Upper lobe of right lung (tissue), 1 donor: ENCODE results near the gene WDR19. TPM values are rescaled to one million over a fixed set of nuclear protein-coding genes. Genes with fewer than 3 reads are reported as not detected.
A peak's percentile ranks its signal among the peaks of the same experiment; 100 is the strongest.
"Not testable (repeated sequence)": the region's sequence is repeated elsewhere in the genome, so short reads cannot be mapped to it uniquely, and the experiment has no call there.

ENCODE experiments used
- ATAC-seq: fragments of 200-7000 bp; cut with Tn5 transposase; one replicate; pipeline ENCODE4 v1.9.1; 2020; ENCODE audit warnings: mild to moderate bottlenecking, moderate library complexity
- DNase-seq: peaks from one replicate; pipeline ENCODE4 v3.0.0-alpha.2; 2020
- H3K27ac ChIP-seq: fragments of 200-600 bp; one replicate; pipeline ENCODE4 v1.8.0; 2022
- H3K27me3 ChIP-seq: fragments of 200-600 bp; one replicate; pipeline ENCODE4 v1.8.0; 2022; ENCODE audit warnings: mild to moderate bottlenecking
- H3K36me3 ChIP-seq: fragments of 200-600 bp; one replicate; pipeline ENCODE4 v1.8.0; 2022
- H3K4me1 ChIP-seq: fragments of 200-600 bp; one replicate; pipeline ENCODE4 v1.8.0; 2022
- H3K4me3 ChIP-seq: fragments of 200-600 bp; one replicate; pipeline ENCODE4 v1.8.0; 2022; ENCODE audit warnings: mild to moderate bottlenecking
- H3K9me3 ChIP-seq: fragments of 200-600 bp; one replicate; pipeline ENCODE4 v1.8.0; 2022
- intact Hi-C: fragments of 100-400 bp; cut with DNase I; formaldehyde crosslinking; loops from one replicate; pipeline ENCODE4 v1.11.0; 2022
- long read RNA-seq: library from polyadenylated mRNA; unstranded; transcript quantifications from one replicate; pipeline ENCODE4 v2.0.0, GENCODE V29; 2021
- total RNA-seq: library from RNA; stranded (reverse); fragmentation: NEBNext Ultra II Directional; extraction: Animal tissue kit (Norgen Biotek cat#: 25700); gene quantifications from one replicate; pipeline ENCODE4 v1.2.1, GENCODE V29; 2021
- TF ChIP-seq, protein P1 (sequence below): fragments of 200-600 bp; IDR thresholded peaks from one replicate; pipeline ENCODE4 v1.8.0; 2022; ENCODE audit warnings: antibody characterized with exemption
- donor health status: DM: no; HTN: yes; CAD: no; lungs with severe emphysema.

Gene WDR19
- 32.9 TPM for total RNA-seq
- long read RNA-seq, full-length matches to known transcripts: 6 of 19 reads
- long read RNA-seq, partial matches to known transcripts: 4 of 19 reads
- long read RNA-seq, other reads (novel, unspliced or antisense): 9 of 19 reads

DNA sequence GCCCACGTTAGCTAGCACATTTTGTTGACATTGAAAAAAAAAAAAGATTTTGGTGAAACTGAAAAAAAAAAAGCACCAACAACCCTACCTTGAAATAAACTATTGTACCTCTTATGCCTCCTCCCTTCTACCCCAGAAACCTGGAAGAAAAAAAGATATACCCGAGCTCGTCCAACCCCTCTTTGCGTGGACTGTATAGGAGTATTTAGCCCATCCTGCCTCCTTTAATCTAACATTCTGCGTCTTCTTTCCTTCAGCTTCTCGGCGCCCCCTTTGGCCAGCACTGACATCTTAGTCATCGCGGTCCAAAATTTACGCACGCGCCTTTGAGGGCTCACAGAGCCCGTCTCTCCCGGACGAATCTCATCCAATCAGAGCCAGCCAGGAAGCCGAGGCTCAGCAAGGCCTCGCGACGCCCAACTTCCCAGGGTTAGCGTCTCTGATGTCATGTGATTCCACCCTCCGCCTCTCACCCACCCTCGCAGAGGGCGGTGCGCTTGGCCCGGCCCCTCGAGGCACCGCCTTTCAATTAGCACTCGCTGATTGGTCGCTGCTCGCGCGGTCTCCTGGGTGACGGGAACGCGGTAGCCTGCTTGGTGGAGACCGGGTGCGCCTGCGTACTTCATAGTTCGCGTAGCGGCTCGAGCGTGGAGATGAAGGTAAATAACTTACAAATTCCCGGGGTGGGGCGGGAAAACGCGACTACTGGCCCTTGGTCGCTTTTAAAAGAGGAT lies at the start of gene WDR19:
TSS of gene WDR19 (plus strand) at position 625 of the 734 bp plus-strand sequence. CDS start at position 654, 29 bp downstream.
- peak; percentile 100 for ATAC-seq
- peak; percentile 100 for DNase-seq
- H3K36me3 ChIP-seq: peaks cover 14% of the 10 kb centered on the region
- H3K4me1 ChIP-seq: peaks cover 5% of the 10 kb centered on the region
- no peaks in the 10 kb centered on the region for H3K9me3 ChIP-seq
- peak within 1 kb of the TSS; percentile 72 for H3K27ac ChIP-seq
- H3K4me3 ChIP-seq: peak within 1 kb of the TSS; percentile 89
- TF ChIP-seq, protein P1, sequence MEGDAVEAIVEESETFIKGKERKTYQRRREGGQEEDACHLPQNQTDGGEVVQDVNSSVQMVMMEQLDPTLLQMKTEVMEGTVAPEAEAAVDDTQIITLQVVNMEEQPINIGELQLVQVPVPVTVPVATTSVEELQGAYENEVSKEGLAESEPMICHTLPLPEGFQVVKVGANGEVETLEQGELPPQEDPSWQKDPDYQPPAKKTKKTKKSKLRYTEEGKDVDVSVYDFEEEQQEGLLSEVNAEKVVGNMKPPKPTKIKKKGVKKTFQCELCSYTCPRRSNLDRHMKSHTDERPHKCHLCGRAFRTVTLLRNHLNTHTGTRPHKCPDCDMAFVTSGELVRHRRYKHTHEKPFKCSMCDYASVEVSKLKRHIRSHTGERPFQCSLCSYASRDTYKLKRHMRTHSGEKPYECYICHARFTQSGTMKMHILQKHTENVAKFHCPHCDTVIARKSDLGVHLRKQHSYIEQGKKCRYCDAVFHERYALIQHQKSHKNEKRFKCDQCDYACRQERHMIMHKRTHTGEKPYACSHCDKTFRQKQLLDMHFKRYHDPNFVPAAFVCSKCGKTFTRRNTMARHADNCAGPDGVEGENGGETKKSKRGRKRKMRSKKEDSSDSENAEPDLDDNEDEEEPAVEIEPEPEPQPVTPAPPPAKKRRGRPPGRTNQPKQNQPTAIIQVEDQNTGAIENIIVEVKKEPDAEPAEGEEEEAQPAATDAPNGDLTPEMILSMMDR: peak; percentile 55
- intact Hi-C loops: no loop called here
- H3K27me3 ChIP-seq: no peaks in the 10 kb centered on the region

DNA sequence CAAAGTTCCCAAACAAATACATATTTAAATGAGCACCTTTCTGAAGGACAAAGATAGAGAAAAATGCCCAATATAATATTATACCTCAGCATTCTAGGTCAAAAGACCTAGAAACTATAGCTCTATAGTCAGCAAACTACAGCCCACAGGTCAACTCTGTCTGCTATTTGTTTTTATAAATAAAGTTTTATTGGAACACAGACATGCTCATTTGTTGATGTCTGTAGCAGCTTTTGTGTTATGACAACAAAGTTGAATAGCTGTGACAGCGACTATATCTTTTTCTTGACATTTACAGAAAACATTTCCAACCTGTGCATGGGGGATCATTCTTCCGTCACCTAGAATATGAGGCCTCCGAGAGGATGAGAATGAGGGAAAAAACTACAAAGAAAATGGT lies 48.7 kb upstream of the WDR19 start:
- no peak for ATAC-seq
- DNase-seq: no peak
- intact Hi-C loops: loop anchor here (10.0 kb wide), 1 partner anchor 229 kb away; no protein-coding TSS in a partner anchor

DNA sequence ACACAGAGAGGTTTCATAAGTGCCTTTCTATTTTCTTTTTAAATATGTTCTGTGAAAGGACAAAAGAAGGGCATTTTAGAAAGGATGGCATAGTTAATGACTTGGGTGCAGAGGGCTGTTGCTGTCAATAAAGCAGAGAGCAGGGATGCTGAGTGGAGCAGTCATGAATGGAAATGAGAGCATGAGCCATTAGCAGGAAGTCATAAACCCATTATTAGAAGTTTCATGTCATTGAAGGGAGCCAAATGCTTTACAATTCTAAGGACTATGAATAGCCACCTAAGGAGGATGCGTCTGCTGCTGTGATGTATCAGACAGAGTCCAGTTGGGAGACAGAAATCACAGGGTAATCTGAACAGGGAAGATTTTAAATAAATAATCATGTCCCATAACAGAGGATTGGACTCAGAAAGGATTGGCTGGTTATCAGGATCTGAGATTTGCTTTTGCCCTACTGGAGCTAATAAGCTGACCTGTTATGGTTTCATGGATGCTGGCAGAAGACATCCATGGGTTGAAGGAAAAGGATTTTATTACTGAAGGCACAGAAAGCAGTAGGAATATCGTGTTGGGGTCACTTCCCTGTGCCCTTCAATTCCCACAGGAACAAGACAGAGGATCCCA lies 47.5 kb upstream of the WDR19 start:
- Histone ChIP-seq H3K36me3 (no peaks in the 10 kb centered on the region), H3K27me3 (no peaks in the 10 kb centered on the region), H3K4me1 (peaks cover 6% of the 10 kb centered on the region), H3K9me3 (no peaks in the 10 kb centered on the region), H3K27ac (no peak overlapping the region), H3K4me3 (no peak overlapping the region)
- intact Hi-C loops: loop anchor here (10.0 kb wide), 1 partner anchor 230 kb away; no protein-coding TSS in a partner anchor
- TF ChIP-seq, protein P1: no peak
- ATAC-seq (no peak), DNase-seq (no peak)

More for the DNA sequence above, 48.7 kb upstream of the WDR19 start:
- Histone ChIP-seq H3K4me1 (peaks cover 6% of the 10 kb centered on the region), H3K27ac (no peak overlapping the region), H3K9me3 (no peaks in the 10 kb centered on the region), H3K4me3 (no peak overlapping the region), H3K27me3 (no peaks in the 10 kb centered on the region), H3K36me3 (no peaks in the 10 kb centered on the region)
- TF ChIP-seq, protein P1: no peak

DNA sequence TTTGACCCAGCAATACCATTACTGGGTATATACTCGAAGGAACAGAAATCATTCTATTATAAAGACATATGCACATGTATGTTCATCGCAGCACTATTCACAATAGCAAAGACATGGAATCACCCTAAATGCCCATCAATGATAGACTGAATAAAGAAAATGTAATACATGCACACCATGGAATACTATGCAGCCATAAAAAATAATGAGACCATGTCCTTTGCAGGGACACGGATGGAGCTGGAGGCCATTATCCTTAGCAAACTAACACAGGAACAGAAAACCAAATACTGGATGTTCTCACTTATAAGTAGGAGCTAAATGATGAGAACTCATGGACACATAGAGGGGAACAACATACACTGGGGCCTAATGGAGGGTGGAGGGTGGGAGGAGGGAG lies 44.1 kb upstream of the WDR19 start:
- not testable (repeated sequence) for H3K4me1 ChIP-seq, H3K4me3 ChIP-seq, H3K27ac ChIP-seq, ATAC-seq, DNase-seq, H3K9me3 ChIP-seq, H3K27me3 ChIP-seq, H3K36me3 ChIP-seq
- intact Hi-C loops: loop anchor here (10.0 kb wide), 1 partner anchor 233 kb away; no protein-coding TSS in a partner anchor

DNA sequence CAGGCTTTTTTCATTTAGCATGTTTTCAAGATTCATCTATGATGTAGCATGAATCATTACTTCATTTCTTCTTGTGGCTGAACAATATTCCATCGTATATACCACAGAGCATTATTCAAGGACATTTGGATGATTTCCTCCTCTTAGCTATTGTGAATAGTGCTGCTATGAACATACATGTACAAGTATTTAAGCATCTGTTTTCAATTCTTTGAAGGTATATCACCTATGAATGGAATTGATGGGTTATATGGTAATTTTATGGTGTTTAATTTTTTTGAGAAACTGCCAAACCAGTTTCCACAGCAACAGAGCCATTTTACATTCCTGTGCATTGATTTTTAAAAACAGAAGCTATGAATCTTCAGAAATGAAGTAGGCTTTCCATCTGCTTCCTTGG lies 36.1 kb upstream of the WDR19 start:
- Histone ChIP-seq H3K27me3 (no peaks in the 10 kb centered on the region), H3K4me3 (no peak overlapping the region), H3K4me1 (no peaks in the 10 kb centered on the region), H3K27ac (no peak overlapping the region), H3K9me3 (no peaks in the 10 kb centered on the region), H3K36me3 (no peaks in the 10 kb centered on the region)
- ATAC-seq (no peak), DNase-seq (no peak)
- intact Hi-C loops: no loop called here
- TF ChIP-seq, protein P1: no peak

DNA sequence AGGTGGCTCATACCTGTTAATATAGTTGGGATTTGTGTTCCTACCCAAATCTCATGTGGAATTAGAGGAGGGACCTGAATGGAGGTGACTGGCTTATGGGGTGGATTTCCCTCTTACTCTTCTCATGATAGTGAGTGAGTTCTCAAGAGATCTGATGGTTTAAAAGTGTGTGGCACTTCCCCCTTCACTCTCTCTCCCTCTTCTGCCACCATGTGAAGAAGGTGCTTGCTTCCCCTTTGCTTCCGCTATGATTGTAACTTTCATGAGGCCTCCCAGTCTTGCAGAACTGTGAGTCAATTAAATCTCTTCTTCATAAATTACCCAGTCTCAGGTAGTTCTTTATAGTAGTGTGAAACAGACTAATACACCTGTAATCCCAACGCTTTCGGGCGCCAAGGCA lies 28.3 kb upstream of the WDR19 start:
- H3K9me3 ChIP-seq: no peaks in the 10 kb centered on the region
- no peaks in the 10 kb centered on the region for H3K36me3 ChIP-seq
- H3K4me3 ChIP-seq: no peak overlapping the region
- H3K4me1 ChIP-seq: no peaks in the 10 kb centered on the region
- intact Hi-C loops: no loop called here
- no peak for ATAC-seq
- no peak overlapping the region for H3K27ac ChIP-seq
- no peaks in the 10 kb centered on the region for H3K27me3 ChIP-seq
- no peak for DNase-seq
- TF ChIP-seq, protein P1: no peak
